Measurements from ENCODE around the gene DEGS2.

DNA sequence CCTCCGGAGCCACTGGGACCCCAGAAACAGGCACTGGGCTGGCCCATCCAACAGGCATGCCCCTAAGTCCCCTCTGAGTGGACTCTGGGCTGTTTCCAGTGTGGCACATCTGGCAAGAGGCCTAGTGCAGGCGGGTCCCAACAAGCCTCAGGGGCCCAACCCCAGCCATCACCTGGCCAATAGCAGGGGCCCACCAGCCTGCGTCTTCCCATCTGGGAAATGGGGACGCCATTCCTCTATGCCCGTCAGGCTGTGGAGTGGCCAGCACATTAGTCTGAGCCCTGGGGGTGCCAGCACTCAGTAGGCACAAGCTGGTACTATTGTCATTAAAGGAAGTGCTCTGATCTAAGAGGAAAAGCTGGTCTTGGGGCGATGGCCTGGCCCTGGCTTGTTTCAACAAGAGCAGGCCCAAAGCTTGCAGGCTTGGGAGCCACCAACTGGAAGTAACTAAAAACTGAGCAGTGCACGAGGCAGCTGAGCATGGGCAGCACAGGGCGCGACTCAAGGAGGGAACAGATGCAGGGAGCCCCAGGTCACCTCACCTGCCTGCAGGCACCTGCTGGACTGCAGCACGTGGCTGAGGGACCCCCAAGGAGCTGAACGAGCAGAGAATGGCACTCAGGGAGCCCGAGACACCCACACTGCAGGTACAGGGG, 8.4 kb downstream of the DEGS2 start:
- TF ChIP-seq, protein P1, sequence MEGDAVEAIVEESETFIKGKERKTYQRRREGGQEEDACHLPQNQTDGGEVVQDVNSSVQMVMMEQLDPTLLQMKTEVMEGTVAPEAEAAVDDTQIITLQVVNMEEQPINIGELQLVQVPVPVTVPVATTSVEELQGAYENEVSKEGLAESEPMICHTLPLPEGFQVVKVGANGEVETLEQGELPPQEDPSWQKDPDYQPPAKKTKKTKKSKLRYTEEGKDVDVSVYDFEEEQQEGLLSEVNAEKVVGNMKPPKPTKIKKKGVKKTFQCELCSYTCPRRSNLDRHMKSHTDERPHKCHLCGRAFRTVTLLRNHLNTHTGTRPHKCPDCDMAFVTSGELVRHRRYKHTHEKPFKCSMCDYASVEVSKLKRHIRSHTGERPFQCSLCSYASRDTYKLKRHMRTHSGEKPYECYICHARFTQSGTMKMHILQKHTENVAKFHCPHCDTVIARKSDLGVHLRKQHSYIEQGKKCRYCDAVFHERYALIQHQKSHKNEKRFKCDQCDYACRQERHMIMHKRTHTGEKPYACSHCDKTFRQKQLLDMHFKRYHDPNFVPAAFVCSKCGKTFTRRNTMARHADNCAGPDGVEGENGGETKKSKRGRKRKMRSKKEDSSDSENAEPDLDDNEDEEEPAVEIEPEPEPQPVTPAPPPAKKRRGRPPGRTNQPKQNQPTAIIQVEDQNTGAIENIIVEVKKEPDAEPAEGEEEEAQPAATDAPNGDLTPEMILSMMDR (IDR thresholded peaks at IDR 0.05), result no peak
- TF ChIP-seq POLR2A (IDR thresholded peaks at IDR 0.05), result no peak

All from thyroid gland (tissue), 4 donors.